ENCODE results near the gene GRIK4.

The GRIK4 gene

DNA sequence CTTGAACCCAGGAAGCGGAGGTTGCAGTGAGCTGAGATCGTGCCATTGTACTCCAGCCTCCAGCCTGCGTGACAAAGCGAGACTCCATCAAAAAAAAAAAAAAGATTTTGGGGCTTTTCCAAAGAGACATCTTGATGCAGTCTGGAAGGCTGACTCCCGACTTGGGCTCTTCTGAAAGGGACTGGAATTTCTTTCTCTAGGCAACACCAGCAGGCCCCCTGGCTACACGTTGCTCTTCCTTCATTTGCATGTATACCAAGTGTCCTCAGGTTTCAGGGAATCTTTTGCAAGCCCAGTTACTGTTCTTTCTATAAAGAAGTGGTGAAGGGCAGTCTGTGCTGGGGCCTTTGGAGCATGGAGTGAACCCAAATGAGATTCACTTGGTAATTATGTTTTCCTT, 211.0 kb downstream of the GRIK4 start:
- peaks cover 27% of the 10 kb centered on the region for H3K4me1 ChIP-seq (ENCODE audit: control insufficient read depth, insufficient read depth, low read length)
- no peak overlapping the region for H3K27ac ChIP-seq (ENCODE audit: low read depth, low read length)
- no peak overlapping the region for H3K4me3 ChIP-seq (ENCODE audit: low read depth, low read length)
- no peaks in the 10 kb centered on the region for H3K36me3 ChIP-seq (ENCODE audit: control insufficient read depth, insufficient read depth, low read length)
- peaks cover 13% of the 10 kb centered on the region for H3K9me3 ChIP-seq (ENCODE audit: control insufficient read depth, insufficient read depth, low read depth, low read length)
- no peaks in the 10 kb centered on the region; the same call in 1 of the 2 replicates for H3K27me3 ChIP-seq (ENCODE audit: control insufficient read depth, insufficient read depth, low read length)
- no peak overlapping the region for H3K9ac ChIP-seq (ENCODE audit: low read length)

DNA sequence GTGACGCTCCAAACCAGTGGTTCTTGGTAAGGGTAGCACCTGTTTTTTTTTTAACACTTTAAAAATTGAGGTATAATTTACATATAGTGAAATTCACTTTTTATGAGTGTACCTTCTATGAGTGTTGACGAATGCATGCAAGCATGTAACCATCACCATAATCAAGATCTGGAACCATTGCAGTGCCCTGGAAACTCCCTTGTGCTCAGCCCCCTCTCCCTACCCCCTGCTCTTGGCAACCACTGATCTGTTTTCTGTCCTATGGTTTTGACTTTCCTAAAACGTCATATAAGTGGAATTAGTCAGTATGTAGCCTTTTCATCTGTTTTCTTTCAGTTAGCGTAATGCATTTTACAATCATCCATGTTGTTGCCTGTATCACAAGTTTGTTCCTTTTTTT, 212.2 kb downstream of the GRIK4 start:
- H3K27me3 ChIP-seq (ENCODE audit: control insufficient read depth, insufficient read depth, low read length) = no peaks in the 10 kb centered on the region
- peaks cover 15% of the 10 kb centered on the region for H3K4me1 ChIP-seq (ENCODE audit: control insufficient read depth, insufficient read depth, low read length)
- no peaks in the 10 kb centered on the region for H3K36me3 ChIP-seq (ENCODE audit: control insufficient read depth, insufficient read depth, low read length)
- no peak overlapping the region for H3K4me3 ChIP-seq (ENCODE audit: low read depth, low read length)
- H3K9ac ChIP-seq (ENCODE audit: low read length) = no peak overlapping the region
- H3K27ac ChIP-seq (ENCODE audit: low read depth, low read length) = no peak overlapping the region
- H3K9me3 ChIP-seq (ENCODE audit: control insufficient read depth, insufficient read depth, low read depth, low read length) = peaks cover 17% of the 10 kb centered on the region

DNA sequence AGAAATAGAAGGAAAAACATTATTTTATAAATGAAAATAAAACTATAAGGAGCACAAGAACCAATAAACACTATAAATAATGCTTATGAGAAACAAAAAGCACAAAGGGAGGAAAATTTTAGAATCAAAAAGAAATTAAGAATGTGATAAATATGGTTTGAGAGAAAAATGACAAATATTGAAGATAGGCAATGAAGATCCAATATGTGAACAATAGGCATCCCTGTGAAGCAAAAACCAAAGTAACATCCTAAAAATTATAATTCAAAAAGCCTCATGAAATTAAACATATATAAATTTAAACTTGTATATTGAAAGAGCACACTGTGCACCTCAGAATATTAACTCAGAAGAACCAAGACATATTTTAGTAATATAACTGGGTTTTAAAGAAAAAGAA, 216.2 kb downstream of the GRIK4 start:
- no peaks in the 10 kb centered on the region for H3K27me3 ChIP-seq (ENCODE audit: control insufficient read depth, insufficient read depth, low read length)
- no peak overlapping the region for H3K27ac ChIP-seq (ENCODE audit: low read depth, low read length)
- H3K4me3 ChIP-seq (ENCODE audit: low read depth, low read length) = no peak overlapping the region
- peaks cover 1% of the 10 kb centered on the region; the same call in 1 of the 2 replicates for H3K4me1 ChIP-seq (ENCODE audit: control insufficient read depth, insufficient read depth, low read length)
- H3K36me3 ChIP-seq (ENCODE audit: control insufficient read depth, insufficient read depth, low read length) = no peaks in the 10 kb centered on the region
- peaks cover 17% of the 10 kb centered on the region for H3K9me3 ChIP-seq (ENCODE audit: control insufficient read depth, insufficient read depth, low read depth, low read length)
- H3K9ac ChIP-seq (ENCODE audit: low read length) = no peak overlapping the region

DNA sequence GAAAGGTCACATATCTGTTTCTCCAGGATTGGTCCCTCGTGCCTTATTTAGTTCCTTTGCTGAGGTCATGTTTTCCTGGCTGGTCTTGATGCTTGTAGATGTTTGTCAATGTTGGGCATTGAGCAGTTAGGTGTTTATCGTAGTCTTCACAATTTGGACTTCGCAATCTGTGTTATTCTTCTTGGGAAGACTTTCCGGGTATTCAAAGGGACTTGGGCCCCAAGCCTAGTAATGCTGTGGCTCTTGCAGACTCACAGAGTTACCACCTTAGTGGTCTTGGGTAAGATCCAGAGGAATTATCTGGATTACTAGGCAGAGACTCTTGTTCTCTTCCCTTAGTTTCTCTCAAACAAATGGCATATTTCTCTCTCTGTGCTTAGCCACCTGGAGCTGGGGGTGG, 223.5 kb downstream of the GRIK4 start:
- Histone ChIP-seq H3K9me3 (ENCODE audit: control insufficient read depth, insufficient read depth, low read depth, low read length) (no peaks in the 10 kb centered on the region), H3K27me3 (ENCODE audit: control insufficient read depth, insufficient read depth, low read length) (no peaks in the 10 kb centered on the region)

DNA sequence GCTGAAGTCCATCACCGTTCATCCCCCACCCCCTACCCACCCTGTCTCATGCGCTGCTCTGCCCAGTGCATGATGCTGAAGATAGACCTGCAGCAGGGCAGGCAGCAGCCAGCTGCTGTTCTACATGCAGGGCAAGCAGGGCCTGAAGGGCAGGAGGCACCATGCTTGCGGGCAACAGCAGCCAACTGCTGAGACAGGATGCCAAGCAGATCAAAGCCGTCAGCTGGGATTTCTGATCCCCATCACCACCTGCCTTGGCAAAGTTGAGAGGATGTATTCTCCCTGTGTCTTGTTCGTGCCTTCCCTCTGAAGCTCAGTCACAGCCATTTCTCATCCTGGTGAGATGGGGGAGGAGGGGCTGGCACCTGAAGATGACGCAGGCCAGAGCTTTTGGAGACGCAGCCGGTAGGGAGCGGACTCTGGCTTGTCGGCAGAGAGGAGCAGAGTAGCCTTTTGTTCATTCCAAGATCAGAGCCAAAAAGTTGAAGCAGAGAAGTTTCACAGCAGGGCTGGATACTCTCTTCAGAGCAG, 227.0 kb downstream of the GRIK4 start:
- no peaks in the 10 kb centered on the region for H3K4me1 ChIP-seq (ENCODE audit: control insufficient read depth, insufficient read depth, low read length)
- H3K27me3 ChIP-seq (ENCODE audit: control insufficient read depth, insufficient read depth, low read length) = no peaks in the 10 kb centered on the region
- no peak overlapping the region for H3K27ac ChIP-seq (ENCODE audit: low read depth, low read length)
- H3K36me3 ChIP-seq (ENCODE audit: control insufficient read depth, insufficient read depth, low read length) = no peaks in the 10 kb centered on the region
- no peaks in the 10 kb centered on the region for H3K9me3 ChIP-seq (ENCODE audit: control insufficient read depth, insufficient read depth, low read depth, low read length)
- H3K9ac ChIP-seq (ENCODE audit: low read length) = no peak overlapping the region
- H3K4me3 ChIP-seq (ENCODE audit: low read depth, low read length) = no peak overlapping the region

More for the DNA sequence above, 223.5 kb downstream of the GRIK4 start:
- Histone ChIP-seq H3K4me3 (ENCODE audit: low read depth, low read length) (no peak overlapping the region), H3K36me3 (ENCODE audit: control insufficient read depth, insufficient read depth, low read length) (no peaks in the 10 kb centered on the region), H3K9ac (ENCODE audit: low read length) (no peak overlapping the region), H3K4me1 (ENCODE audit: control insufficient read depth, insufficient read depth, low read length) (no peaks in the 10 kb centered on the region), H3K27ac (ENCODE audit: low read depth, low read length) (no peak overlapping the region)

DNA sequence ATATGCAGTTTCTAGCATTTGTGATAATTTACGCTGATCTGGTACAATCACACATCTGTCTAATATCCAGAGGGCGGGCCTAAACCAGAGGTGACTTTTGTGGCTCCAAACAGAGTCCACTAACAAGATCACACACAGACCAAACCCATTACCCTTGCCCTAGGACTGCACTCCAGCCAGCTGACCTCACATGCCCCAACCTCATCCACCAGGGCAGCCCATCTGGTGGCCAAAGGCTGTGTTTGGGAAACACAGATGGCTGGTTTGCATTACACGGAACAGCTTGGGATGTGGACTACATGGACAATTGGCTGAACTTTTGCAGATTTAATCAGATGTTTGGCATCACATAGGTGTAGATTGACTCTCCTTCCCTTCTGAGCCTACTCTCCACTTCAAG, 228.2 kb downstream of the GRIK4 start:
- no peaks in the 10 kb centered on the region for H3K36me3 ChIP-seq (ENCODE audit: control insufficient read depth, insufficient read depth, low read length)
- no peaks in the 10 kb centered on the region for H3K27me3 ChIP-seq (ENCODE audit: control insufficient read depth, insufficient read depth, low read length)
- no peak overlapping the region for H3K4me3 ChIP-seq (ENCODE audit: low read depth, low read length)
- H3K9me3 ChIP-seq (ENCODE audit: control insufficient read depth, insufficient read depth, low read depth, low read length) = no peaks in the 10 kb centered on the region
- H3K4me1 ChIP-seq (ENCODE audit: control insufficient read depth, insufficient read depth, low read length) = no peaks in the 10 kb centered on the region
- H3K27ac ChIP-seq (ENCODE audit: low read depth, low read length) = no peak overlapping the region
- no peak overlapping the region for H3K9ac ChIP-seq (ENCODE audit: low read length)

DNA sequence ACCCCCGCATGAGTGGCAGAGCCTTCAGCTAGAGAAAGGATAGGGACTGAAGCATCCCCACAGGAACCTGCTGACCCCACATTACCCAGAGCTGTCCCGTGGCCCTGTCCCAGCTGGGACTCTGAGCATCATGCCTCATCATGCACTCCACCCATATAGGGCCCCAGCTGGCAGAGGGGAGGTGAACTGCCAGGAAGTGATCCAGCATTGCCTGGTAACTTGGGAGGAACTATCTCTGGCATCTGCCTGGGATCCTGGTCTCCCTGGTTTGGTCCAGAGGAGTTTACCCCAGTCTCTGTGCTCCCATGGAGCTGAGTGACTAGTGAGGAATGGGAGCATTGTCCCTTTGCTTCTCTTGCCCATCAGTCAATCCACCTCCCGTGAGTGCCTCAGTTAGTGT, 228.8 kb downstream of the GRIK4 start:
- no peaks in the 10 kb centered on the region for H3K9me3 ChIP-seq (ENCODE audit: control insufficient read depth, insufficient read depth, low read depth, low read length)
- no peak overlapping the region for H3K9ac ChIP-seq (ENCODE audit: low read length)
- no peaks in the 10 kb centered on the region for H3K27me3 ChIP-seq (ENCODE audit: control insufficient read depth, insufficient read depth, low read length)
- no peak overlapping the region for H3K4me3 ChIP-seq (ENCODE audit: low read depth, low read length)
- no peak overlapping the region for H3K27ac ChIP-seq (ENCODE audit: low read depth, low read length)
- no peaks in the 10 kb centered on the region for H3K36me3 ChIP-seq (ENCODE audit: control insufficient read depth, insufficient read depth, low read length)
- H3K4me1 ChIP-seq (ENCODE audit: control insufficient read depth, insufficient read depth, low read length) = no peaks in the 10 kb centered on the region

DNA sequence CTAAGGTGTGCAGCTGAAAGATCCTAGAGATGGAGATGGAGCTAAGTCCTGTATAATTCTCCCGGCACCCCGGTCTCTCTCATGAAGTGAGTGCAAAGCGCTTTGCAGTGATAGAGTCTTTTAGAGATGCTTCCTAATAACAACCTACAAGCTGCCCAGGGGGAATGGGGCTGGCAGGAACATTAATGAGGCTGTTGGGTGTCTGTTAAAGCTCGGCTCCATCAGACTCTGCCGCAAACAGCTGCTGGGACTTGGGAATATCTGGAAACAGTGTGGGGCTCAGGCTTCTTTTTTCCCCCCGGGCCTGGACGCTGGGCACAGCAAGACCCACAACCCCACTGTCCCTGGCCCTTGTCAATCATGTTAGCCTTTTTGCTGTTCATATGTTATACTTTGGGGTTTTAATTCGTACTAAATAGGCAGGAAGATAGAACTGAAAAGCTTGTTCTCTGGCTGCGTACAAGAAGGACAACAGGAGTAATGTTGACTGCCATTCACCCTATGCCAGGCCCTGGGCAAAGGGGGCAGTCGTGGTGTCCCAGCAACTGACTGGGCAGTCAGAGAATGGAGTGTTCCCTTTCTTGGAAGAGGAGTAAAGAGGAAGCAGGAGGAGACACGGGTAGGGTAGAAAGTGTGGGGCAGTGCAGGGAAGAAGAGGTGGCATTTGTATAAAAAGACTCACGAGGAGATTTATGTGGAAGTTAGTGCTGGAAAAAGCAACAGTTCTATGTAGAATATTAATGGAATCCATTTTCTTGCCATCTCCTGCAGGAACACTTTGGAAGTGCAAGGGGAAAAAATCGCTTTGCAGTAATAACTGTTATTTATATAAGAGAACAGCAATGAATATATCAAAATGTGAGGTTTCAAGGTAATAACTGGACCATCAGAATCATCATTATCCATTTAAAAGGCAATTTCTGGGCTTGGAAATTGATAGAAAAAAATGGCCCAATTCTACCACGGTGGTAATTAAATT, 232.8 kb downstream of the GRIK4 start:
- H3K9ac ChIP-seq (ENCODE audit: low read length) = no peak overlapping the region
- no peaks in the 10 kb centered on the region for H3K9me3 ChIP-seq (ENCODE audit: control insufficient read depth, insufficient read depth, low read depth, low read length)
- H3K4me3 ChIP-seq (ENCODE audit: low read depth, low read length) = no peak overlapping the region
- H3K27me3 ChIP-seq (ENCODE audit: control insufficient read depth, insufficient read depth, low read length) = no peaks in the 10 kb centered on the region
- H3K36me3 ChIP-seq (ENCODE audit: control insufficient read depth, insufficient read depth, low read length) = no peaks in the 10 kb centered on the region
- H3K27ac ChIP-seq (ENCODE audit: low read depth, low read length) = no peak overlapping the region
- peaks cover 11% of the 10 kb centered on the region; the same call in 1 of the 2 replicates for H3K4me1 ChIP-seq (ENCODE audit: control insufficient read depth, insufficient read depth, low read length)

DNA sequence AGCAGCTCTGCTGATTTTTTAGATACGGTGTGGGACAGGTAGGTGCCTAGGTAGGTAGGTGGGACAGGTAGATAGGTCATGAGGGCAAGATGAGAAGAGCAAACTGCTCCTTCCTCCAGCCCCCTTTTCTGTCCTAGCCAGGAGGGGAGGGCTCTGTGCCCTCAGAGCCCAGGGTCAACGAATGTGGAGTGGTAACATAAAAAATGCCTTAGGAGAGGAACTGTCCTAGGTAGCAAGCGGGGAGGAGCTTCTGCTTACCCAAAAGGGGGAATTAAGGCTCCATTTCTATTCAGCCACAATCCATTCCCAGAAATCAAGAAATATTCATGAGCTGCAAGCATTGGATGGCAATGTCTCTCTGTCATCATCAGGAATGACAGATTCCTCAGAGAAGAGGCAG, 234.8 kb downstream of the GRIK4 start:
- Histone ChIP-seq H3K4me3 (ENCODE audit: low read depth, low read length) (no peak overlapping the region), H3K27ac (ENCODE audit: low read depth, low read length) (no peak overlapping the region), H3K9ac (ENCODE audit: low read length) (no peak overlapping the region), H3K36me3 (ENCODE audit: control insufficient read depth, insufficient read depth, low read length) (no peaks in the 10 kb centered on the region), H3K27me3 (ENCODE audit: control insufficient read depth, insufficient read depth, low read length) (no peaks in the 10 kb centered on the region), H3K9me3 (ENCODE audit: control insufficient read depth, insufficient read depth, low read depth, low read length) (no peaks in the 10 kb centered on the region), H3K4me1 (ENCODE audit: control insufficient read depth, insufficient read depth, low read length) (peaks cover 11% of the 10 kb centered on the region; the same call in 1 of the 2 replicates)

DNA sequence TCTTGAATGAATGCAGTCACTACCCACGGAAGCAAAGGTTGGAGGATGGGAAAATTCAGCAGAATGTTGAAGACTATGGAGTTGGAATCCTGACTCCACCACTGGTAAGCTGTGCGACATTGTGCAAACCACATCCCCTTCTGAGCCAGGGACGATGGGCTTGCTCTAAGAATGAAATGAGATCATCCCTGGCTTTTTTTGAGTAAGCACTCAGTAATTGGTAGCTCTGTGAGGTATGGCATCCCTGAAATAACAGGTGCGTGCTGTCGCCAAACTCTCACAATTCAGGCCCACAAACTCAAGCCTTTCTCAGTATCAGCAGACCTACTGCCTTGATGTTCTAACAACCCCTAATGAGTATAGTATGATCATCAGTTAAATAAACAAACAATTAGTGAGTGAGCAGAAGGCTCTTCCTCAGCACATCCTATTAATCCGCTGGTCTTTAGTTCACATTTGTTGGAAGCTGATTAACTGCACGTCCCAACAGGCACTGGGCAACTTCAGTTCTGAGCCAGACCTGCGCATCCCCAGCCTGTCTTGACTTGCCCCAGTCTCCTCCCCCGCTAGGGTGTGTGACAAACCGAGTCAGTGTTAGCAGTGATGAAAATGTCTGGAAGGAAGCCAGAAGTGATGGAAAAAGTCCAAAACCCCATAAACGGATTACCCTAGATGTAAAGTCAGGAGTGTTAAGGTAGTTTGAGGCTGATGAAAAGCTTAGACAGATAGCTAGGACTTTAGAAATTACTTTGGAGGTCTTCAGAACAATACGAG, 235.5 kb downstream of the GRIK4 start:
- H3K9me3 ChIP-seq (ENCODE audit: control insufficient read depth, insufficient read depth, low read depth, low read length) = no peaks in the 10 kb centered on the region
- no peak overlapping the region for H3K9ac ChIP-seq (ENCODE audit: low read length)
- H3K4me1 ChIP-seq (ENCODE audit: control insufficient read depth, insufficient read depth, low read length) = peaks cover 11% of the 10 kb centered on the region; the same call in 1 of the 2 replicates
- H3K27ac ChIP-seq (ENCODE audit: low read depth, low read length) = no peak overlapping the region
- H3K27me3 ChIP-seq (ENCODE audit: control insufficient read depth, insufficient read depth, low read length) = no peaks in the 10 kb centered on the region; the same call in 1 of the 2 replicates
- H3K36me3 ChIP-seq (ENCODE audit: control insufficient read depth, insufficient read depth, low read length) = no peaks in the 10 kb centered on the region
- H3K4me3 ChIP-seq (ENCODE audit: low read depth, low read length) = no peak overlapping the region
